Activated CD4-positive, alpha-beta T cell treated with anti-CD3 and anti-CD28 coated beads for 48 hours (primary cell): ENCODE measurements around the gene NSD2.
"Not testable (repeated sequence)": the region's sequence is repeated elsewhere in the genome, so short reads cannot be mapped to it uniquely, and the experiment has no call there.

Experiments used
- DNase-seq: peaks from one replicate; pipeline ENCODE4 v3.0.0-alpha.2; 2020

The NSD2 gene

DNA sequence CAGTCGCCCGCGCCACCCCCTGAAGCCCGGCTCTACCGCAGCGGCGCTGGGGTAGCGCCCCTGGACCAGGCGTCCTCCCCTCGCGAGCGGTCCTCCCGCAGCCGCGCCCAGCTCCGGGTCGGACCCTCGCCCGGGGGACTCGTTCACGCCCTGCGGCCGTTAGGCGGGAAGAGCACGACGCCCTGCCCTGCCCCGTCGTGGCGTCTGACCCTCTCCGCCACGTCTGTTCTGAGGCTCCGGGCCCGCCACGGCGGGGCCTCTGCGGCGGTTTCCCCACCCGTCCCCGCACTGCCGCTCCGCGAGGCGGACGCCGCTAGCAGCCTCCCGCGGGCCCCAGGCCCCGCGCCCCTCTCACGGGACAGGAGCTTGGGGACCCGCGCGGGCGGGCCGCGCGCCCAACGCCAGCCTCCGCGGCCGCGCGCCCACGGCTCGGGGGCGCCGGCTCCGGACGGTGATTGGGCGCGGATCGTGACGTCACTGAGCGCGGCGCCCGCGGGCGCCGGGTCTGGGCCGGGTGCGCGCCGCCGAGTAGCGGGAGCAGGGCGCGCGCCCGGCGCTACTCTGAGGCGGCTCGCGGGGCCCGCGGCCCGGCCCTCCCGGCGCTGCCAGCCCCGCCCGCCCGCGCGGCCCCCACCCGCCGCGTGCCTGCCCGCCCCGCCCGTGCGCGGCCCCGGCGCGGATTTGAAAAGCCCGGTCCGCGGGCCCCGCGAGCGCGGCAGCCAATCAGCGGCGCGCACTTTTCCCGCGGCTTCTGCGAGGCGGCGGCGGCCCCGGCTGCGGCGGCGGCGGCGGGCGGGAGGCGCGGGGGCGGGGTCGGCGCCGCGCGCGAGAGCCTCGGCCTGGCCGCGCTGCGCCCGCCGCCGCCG is at the start of gene NSD2:
Gene NSD2 (plus strand): TSS at position 816 of the 866 bp plus-strand sequence. CDS start 29,262 bp downstream, outside the sequence.
- peak; percentile 93 for DNase-seq

DNA sequence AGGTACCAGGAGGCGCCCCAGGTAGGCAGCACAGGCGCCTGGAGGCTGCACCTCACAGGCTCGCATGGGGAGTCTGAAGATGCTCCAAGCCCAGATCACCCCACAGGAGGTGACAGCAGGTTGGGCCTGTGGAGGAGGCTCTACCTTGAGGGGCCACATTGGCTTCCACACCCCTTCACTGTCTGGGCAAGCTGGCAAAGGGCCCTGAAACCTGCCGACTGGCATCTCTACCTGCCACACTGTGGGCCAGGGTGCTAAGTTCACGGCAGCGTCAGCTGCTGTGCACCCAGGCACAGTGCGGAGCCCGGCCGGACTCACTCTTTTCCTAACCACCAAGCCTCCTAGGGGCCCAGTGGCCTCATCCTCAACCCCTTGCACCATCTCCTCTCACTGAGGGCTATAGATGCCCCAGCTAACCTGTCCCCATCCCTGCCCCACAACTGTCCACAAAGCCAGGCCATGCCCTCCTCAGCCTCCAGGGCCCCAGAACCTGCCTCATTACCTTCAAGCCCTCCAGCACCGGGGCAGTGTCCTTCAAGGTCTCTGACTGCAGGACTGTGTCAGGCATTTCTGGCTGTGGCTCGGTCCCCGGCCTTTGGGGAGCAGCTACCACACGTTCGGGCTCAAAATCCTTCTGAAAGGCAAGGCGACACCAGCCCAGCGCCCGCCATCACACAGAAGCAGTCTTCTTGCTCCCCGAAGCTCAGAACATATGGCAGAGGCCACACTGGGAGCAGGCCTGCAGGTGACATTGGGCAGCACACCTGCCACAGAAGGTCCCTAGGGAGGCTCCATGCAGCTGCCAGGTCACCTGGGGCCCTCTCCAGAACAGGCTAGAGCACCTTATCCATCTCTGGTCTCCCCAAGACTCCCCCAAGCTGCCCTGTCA is 49.3 kb upstream of the NSD2 start:
- DNase-seq: no peak

DNA sequence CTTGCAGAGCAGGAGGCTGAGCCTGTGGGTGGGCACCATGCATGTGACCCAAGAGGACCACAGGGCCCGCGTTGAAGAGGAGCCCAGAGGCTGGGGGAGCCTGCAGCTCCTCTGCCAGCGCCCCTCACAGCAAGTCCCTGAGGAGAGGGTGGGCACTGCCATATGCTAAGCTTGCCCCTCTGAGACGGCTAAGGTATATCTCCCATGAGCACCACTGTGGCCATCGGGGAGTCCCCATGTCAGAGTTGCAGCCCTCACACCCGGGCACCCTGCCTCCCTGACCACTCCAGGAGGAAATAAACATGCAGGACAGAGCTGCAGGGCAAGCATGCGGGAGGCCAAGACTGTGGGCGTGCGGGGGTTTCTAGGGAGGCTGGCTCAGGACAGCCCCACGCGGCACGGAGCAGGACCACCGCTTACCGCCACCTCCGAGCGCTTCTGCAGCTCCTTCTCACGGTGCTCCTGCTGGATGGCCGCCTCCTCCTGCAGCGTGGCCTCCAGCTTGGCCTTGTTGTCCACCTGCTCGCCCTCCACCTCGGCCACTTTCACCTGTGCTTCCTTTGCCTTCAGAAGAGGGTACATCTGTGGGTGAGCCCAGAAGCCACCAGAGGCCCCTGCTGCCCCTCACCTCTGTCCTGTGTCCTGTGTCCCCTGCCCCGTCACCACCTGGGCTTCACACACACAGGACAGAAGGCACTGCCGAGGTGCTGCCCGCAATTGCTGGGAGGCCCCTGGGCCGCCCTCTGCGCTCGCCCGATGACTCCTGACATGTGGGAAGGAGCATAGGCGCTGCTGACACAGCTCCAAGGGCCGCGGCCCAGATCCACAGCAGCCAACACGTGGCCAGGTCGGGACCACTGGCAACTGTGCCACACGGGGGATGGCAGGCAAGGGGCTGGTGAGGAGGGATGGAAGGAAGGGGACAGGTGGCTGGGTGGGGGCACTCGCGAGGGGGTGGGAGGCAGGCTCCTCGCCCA is 48.3 kb upstream of the NSD2 start:
- DNase-seq: no peak

DNA sequence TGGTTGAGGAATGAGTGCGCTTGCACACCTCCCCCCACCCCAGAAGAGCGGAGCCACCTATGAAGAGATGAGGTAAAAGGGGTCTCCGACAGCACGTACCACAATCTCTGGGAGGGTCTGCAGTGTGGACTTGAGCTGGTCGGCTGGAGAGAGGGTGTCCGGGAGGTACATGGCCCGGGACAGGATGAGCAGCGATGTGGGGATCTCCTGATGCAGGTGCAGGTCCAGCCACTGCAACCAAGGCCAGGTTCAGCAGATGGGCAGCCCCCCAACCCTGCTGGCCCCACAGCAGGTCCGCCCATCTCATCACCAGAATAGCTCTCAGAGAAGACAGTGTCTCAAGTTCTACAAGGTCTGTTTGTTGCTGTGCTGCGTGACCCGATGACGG is 47.7 kb upstream of the NSD2 start:
- DNase-seq: no peak

DNA sequence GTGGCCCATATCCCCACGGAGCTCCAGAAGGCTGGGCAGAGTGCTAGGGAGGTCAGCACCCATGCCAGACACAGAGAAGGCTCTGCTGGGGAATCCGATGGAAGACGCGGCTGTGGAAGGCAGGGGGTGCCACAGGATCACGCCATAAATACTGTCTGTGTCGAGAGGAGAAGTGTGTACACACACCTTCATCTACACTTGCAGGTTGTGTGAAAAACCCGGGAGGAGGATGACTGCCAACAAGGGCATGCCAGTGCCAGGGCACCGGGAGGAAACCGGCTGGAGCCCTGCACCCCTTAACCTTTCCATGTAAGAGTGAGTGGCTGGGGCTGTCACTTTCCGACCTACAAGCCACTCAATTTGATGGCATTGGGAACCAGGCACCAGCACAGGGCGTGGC is 46.4 kb upstream of the NSD2 start:
- no peak for DNase-seq

DNA sequence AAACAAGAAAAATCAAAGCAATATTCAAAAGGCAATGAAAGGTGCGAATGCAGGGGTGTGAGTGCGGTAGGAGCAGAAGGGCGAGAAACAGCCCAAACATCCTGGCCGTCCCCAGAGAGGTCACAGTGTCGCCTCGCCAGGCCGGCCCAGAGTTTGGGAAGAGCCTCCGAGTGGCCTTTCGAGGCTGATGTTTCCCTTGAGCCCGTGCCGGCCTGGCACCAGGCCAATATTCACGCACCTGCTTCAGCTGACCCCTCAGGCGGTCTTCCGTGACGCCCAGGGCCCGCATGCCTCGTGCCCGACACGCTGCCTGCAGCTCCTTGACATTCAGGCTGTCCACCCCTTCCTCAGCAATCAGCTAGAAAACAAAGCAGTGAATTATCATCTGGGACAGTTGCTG is 45.9 kb upstream of the NSD2 start:
- DNase-seq: no peak

DNA sequence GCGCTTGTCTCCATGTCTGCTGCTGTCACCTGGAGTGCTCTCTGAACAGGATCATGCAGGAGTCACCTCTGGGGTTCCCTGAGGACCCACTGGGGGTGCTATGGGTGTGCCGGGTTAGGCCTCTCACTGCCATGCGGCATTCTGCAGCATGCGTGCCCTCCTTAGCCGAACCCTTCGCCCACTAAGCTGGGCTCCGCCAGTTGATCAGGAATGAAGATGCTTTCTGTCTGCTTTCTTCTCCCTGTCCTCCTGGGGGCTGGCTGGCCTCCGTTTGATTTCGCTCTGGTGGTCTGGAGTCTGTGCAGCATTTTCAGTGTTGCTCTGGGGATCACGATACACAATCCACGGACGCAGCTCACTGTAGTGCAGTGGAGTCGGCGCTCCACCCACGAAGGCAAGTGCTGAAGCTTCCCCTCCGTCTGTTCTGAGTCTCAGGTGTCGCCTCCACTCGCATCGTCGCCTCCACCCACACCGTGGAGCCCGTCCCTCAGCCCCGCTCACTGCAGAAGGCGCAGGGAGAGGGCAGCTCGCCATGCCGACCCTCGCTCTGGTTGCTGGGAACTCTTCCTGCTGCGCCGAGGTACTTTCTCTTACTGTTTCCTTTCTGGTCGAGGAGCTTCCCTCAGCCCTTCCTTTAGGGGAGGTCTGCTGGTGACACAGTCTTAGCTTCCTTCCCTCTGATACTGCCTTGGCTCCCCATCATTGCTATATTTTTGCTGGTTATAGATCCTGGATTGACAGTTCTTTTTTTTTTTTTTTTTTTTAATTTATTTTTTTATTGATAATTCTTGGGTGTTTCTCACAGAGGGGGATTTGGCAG is 44.5 kb upstream of the NSD2 start:
- DNase-seq: no peak

DNA sequence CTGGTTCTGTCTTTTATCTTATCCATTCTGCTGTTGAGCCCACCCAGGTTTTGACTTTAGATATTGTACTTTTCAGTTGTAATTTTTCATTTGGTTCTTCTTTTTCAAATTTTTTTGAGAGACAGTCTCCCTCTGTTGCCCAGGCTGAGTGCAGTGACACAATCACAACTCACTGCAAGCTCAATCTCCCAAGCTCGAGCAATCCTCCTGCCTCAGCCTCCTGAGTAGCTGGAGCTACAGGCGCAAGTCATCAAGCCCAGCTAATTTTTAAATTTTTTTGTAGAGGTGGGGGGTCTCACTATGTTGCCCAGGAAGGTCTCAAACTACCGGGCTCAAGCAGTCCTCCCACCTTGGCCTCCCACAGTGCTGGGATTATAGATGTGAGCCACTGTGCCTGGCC is 41.0 kb upstream of the NSD2 start:
- no peak for DNase-seq

DNA sequence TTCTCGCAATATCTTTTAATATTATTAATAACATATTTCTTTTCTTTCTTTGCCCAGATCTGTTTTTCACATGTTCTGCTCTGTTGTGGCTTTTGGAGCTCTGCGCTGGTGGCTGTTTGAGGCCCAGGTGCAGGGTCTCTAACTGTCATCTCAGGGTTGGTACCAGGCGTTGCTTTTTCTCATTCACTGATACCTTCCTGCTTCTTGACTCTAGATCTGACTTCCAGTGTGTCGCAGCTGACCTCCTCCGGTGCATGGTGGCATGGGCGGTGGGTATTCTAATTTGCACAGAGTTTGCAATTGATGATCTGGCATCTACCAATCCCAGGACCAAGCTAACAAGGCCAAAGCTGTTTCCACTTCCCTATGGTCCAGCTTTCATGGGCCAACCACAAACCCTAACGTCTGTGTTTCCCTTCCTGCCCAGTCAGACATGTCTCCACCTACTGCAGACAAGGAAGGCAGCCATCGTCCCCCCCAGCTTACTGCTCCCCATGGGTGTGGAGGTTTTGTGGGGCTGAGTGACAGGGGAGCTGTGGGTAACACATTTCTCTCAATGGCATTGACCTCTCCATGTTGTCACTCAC is 40.5 kb upstream of the NSD2 start:
- DNase-seq: no peak

DNA sequence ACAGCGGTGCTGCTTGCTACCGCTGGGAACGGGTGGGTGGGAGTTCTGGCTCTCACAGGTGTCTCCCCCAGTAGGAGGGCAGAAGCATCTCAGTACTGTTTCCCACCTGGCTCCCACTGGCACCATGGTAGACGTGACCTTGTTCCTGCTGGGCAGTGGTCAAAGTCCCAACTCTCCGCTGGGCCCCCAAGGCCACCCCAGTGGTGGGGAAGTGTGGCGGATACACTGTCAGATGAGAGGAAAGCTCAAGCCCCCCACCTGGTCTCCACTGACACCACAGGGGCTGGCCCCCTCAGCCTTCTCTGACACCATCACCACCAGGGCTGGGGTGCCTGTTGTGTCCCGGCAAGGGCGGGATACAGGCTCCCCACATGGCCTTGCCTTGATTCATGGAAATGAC is 39.9 kb upstream of the NSD2 start:
- no peak for DNase-seq

DNA sequence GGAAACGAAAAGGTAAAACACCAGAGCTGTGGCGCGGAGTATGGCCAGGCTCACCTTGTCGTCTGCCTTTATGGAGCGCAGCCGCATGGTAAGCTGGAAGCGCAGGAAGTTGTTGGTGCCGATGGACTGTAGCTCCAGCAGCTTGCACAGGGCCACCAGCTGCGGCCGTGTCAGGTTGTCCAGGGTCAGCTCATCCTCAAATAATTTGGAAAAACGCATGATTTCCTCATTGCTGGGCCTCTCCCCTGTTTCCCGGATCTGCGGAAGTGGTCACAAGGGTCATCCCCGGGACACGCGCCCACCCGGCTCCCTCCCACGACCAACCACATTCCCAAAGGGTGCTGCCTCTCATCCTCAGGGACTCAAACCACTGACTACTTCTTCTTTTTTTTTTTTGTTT is 38.5 kb upstream of the NSD2 start:
- DNase-seq: no peak

DNA sequence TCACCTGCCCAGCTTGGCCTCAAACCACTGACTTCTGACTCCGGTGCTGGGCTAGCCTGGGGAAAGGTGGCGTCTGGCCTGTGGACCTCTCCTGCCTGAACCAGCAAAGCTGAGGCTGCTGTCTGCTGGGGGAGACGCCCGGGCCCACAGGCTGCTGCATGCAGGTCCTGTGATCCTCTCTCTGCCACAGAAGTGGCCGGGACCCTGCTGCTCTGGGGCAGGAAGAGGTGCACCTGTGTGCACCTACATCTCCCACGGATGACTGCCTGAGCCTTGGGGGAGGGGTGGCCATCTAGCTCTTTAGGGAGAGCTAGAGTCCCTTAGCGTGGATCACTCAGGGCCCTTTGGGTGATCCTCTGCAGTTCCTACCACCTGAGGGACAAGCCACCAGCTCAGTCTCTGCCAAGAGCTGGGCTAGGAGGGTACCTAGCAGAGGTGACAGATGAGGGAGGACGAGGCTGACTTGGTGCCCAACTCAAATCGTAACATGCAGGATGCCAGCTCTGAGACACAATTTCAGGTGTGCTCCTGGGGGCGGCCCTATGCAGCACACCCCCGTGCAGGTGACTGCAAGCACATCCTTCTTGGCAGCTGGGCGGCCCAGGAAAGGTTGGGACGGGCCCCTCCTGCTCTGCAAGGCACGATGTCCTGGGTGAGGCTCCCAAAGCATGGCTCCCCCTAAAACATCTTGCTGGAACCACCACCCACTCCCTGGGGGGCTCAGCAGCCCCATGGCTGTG is 37.7 kb upstream of the NSD2 start:
- no peak for DNase-seq

DNA sequence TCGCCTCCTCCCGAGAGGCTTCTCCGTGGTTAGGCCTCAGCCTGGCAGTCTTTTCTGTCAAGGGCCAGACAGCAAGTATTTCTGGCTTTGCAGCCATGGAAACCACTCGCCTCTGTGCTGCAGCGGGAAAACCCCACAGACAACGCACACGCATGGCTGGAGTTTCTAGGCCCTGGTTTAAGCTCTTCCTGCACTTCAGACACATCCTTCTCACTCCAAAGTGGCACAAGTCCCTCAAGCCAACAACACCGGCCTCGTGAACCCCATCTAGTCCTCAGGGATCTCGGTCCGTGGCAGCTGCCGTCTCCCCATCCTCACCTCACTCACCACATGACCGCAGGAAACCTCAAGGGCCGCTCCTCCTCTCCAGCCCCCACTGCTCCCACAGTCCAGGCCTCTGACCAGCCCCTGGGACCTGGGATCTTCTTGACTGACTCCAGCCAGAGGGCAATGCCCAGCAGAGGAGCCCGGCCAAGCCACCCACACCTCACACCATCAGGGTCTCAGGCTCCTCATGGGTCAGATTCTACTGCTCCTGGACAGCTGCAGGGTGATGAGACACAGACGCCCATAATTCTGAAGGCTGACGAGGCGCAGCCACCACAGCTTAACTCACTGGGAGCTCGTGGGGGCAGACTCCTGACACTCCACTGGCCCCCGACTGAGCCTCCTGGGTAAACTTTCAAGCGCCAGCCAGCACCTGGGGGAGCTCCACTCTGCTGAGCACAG is 37.0 kb upstream of the NSD2 start:
- no peak for DNase-seq

DNA sequence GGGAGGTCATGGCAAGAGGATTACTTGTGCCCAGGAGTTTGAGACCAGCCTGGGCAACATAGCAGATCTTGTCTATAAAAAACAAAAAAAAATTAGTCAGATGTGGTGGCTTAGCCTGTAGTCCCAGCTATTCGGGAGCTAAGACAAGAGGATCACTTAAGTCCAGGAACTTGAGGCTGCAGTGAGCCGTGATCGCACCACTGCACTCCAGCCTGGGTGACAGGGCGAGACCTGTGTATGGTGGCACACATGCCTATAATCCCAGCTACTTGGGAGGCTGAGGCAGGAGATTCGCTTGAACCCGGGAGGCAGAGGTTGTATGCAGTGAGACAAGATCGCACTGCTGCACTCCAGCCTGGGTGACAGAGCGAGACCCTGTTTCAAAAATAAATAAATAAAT is 35.4 kb upstream of the NSD2 start:
- DNase-seq: not testable (repeated sequence)

DNA sequence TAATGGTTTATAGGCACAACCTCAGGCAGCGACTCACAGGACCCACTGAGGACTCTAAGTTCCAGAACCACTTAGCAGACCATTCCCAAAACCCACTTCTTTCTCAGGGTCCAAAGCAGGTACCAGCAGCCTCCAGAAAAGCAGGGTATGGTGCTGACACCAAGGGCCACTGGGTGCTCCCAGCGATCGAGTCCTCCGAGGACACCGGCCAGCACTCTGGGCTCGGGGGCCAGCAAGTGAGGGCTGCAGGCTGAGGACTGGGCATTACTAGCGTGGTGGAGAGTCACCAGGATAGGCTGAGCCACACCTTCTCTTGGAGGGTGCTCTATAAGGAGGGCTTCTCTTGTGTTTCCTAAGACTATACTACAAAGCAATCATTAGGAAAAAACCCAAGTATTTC is 34.5 kb upstream of the NSD2 start:
- no peak for DNase-seq

DNA sequence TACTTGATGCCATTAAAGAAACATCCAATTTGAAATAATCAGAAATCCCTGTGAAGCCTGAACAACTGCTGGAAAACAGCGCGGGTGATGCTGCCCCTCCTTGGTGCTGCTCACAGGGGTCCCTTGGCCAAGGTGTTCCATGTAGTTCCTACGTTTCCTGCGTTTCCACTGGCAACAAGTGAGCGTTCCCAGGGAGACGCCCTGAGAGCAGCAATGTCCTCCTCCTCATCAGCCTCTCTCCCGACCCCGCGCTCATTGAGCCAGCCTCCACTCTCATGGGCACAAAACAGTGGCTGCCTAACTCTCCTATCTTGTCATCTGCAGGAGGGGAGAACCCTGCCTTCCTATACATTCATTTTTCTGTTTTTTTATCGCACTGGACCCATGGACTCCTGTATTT is 34.1 kb upstream of the NSD2 start:
- no peak for DNase-seq

DNA sequence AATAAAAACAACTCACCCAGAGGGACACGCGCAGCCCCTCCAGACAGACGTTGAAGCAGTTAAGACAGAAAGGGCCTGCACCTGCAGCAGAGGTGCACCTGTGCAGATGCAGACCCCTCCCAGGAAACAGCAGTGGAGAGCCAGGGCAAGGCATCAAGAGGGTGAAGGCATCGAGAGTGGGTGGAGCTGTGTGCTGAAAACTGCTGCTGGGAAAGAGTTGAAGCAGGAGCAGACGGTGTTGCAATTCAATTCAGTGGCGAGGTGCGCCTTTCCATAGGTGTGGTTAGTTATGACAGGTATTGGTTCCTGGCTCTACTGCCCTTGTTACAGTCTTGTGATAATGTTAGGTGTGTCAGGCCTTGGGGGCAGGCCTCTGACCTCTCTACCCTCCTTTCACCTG is 31.9 kb upstream of the NSD2 start:
- DNase-seq: no peak

DNA sequence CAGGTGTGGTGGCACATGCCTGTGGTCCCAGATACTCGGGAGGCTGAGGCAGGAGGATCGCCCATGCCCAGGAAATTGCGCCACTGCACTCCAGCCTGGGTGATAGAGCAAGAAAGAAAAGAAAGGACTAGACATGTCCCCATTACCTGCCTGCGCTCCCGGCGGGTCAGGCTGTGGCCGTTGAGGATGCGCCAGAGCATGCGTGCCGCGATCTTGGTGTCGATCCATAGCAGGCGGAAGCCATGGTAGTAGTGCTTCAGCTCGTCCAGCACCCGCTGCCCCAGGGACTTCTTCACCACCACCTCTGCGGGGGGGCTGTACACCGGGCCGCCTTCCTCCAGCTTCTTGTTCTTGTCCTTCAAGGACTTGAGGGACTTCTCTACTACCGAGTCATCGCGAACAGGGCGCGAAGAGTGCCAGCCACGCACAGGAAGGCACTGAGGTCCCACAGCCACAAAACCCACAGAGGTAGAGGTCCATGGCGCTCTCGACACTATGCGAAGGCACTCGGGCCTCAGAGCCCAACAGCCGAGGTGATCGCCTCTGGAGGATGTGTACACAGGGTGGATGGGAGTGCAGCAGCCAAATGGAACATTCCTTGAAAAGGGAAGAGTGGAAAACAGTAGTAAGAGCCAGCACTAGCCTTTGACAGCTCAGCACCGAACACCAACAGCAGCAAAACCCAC is 29.8 kb upstream of the NSD2 start:
- DNase-seq: no peak

DNA sequence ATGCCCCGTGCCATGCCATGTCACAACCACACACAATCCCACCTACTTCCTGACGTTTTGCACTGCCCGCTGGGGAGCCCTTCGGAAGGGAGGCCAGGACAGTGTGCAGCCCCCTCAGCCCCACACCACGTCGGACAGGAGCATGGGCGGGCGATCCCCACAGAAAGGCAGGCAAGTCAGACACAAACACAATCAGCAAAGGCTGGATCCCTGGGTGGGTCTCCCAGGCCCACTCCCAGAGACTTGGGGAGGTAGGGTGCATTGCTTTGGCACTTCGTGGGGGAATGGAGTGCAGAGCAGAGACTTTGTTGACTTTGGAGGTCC is 29.3 kb upstream of the NSD2 start:
- no peak for DNase-seq
